HEK293 (cell line): ENCODE results near the gene PTPN11.

Experiments used
- CTCF ChIA-PET: fragments of 350-600 bp; formaldehyde crosslinking; extraction: SDS; loops from one replicate; lab custom pipeline; 2021; ENCODE audit warnings: antibody characterized with exemption; lab: Yijun Ruan, JAX
- POLR2A ChIA-PET: fragments of 300-600 bp; formaldehyde crosslinking; extraction: SDS; loops from one replicate; lab custom pipeline; 2020; ENCODE audit warnings: antibody characterized with exemption, inconsistent platforms; lab: Yijun Ruan, JAX
- H3K27ac ChIP-seq: fragments of 200-500 bp; sonication (Bioruptor generic); 2 replicates; pipeline ENCODE4 v1.5.1; 2014; ENCODE audit warnings: low read depth, low read length, control low read depth, inconsistent platforms; ENCODE audit errors: extremely low read depth
- H3K36me3 ChIP-seq, 2 experiments: fragments of 200-500 bp in 1 of 2; sonication (Bioruptor generic) in 1 of 2; 1 replicate in 1 of 2; 2 replicates in 1 of 2; pipeline ENCODE4 v1.5.1; 2014 to 2017; ENCODE audit warnings: inconsistent platforms in 2 of 2, low read length in 2 of 2; ENCODE audit not compliant: control insufficient read depth in 2 of 2, insufficient read depth in 1 of 2
- H3K4me1 ChIP-seq: fragments of 200-500 bp; sonication (Bioruptor generic); 2 replicates; pipeline ENCODE4 v1.5.1; 2014; ENCODE audit warnings: mild to moderate bottlenecking, low read length, inconsistent platforms; ENCODE audit not compliant: control insufficient read depth, insufficient read depth
- H3K4me3 ChIP-seq: 2 replicates; pipeline ENCODE4 v1.5.1; 2011; ENCODE audit warnings: low read depth, mild to moderate bottlenecking, control low read depth, low read length, moderate library complexity
- H3K9me3 ChIP-seq: fragments of 200-500 bp; sonication (Bioruptor generic); 2 replicates; pipeline ENCODE4 v1.5.1; 2014; ENCODE audit warnings: low read depth, low read length, inconsistent platforms; ENCODE audit not compliant: control insufficient read depth, insufficient read depth
- KLF16 ChIP-seq: fragments of 450-650 bp; formaldehyde crosslinking; IDR thresholded peaks from 2 replicates; pipeline ENCODE4 v1.5.1; 2017; ENCODE audit warnings: missing biosample characterization, missing genetic modification characterization
- REST ChIP-seq: fragments of 450-650 bp; formaldehyde crosslinking; IDR thresholded peaks from 2 replicates; pipeline ENCODE4 v1.5.1; 2016; ENCODE audit warnings: missing biosample characterization, missing genetic modification characterization
- ZBTB11 ChIP-seq: fragments of 450-650 bp; formaldehyde crosslinking; conservative IDR thresholded peaks from 2 replicates; pipeline ENCODE4 v1.5.1; 2016; ENCODE audit warnings: low read depth, missing biosample characterization, missing genetic modification characterization
- ZBTB8A ChIP-seq: fragments of 450-650 bp; formaldehyde crosslinking; IDR thresholded peaks from 2 replicates; pipeline ENCODE4 v1.5.1; 2016; ENCODE audit warnings: missing biosample characterization, missing genetic modification characterization
- ZNF138 ChIP-seq: fragments of 450-650 bp; formaldehyde crosslinking; IDR thresholded peaks from 2 replicates; pipeline ENCODE4 v1.5.1; 2016; ENCODE audit warnings: missing biosample characterization, missing genetic modification characterization, borderline replicate concordance
- ZNF155 ChIP-seq: fragments of 450-650 bp; formaldehyde crosslinking; IDR thresholded peaks from 2 replicates; pipeline ENCODE4 v1.5.1; 2016; ENCODE audit warnings: missing biosample characterization, missing genetic modification characterization
- ZNF19 ChIP-seq: fragments of 450-650 bp; formaldehyde crosslinking; IDR thresholded peaks from 2 replicates; pipeline ENCODE4; 2016; ENCODE audit warnings: missing biosample characterization, missing genetic modification characterization, low read depth
- ZNF266 ChIP-seq: fragments of 450-650 bp; formaldehyde crosslinking; IDR thresholded peaks from 2 replicates; pipeline ENCODE4 v1.5.1; 2016; ENCODE audit warnings: missing biosample characterization, missing genetic modification characterization, low read depth
- ZNF341 ChIP-seq: fragments of 450-650 bp; formaldehyde crosslinking; IDR thresholded peaks from 2 replicates; pipeline ENCODE4; 2016; ENCODE audit warnings: low read depth, missing biosample characterization, missing genetic modification characterization
- ZNF423 ChIP-seq: fragments of 450-650 bp; formaldehyde crosslinking; IDR thresholded peaks from 2 replicates; pipeline ENCODE4 v1.5.1; 2016; ENCODE audit warnings: missing biosample characterization, missing genetic modification characterization
- ZNF654 ChIP-seq: fragments of 450-650 bp; formaldehyde crosslinking; IDR thresholded peaks from 2 replicates; pipeline ENCODE4 v1.5.1; 2016; ENCODE audit warnings: low read depth, missing biosample characterization, missing genetic modification characterization
- ZNF677 ChIP-seq: fragments of 450-650 bp; IDR thresholded peaks from 2 replicates; pipeline ENCODE4 v1.5.0; 2018; ENCODE audit warnings: missing biosample characterization, mild to moderate bottlenecking, missing genetic modification characterization, moderate library complexity
- ZNF792 ChIP-seq: fragments of 450-650 bp; formaldehyde crosslinking; IDR thresholded peaks from 2 replicates; pipeline ENCODE4 v1.5.1; 2016; ENCODE audit warnings: missing biosample characterization, missing genetic modification characterization
- TF ChIP-seq, protein P1 (sequence below): fragments of 450-650 bp; IDR thresholded peaks from 2 replicates; pipeline ENCODE4 v1.5.1; 2018; ENCODE audit warnings: missing biosample characterization, missing genetic modification characterization
- TF ChIP-seq, protein P2 (sequence below): fragments of 450-650 bp; formaldehyde crosslinking; IDR thresholded peaks from 2 replicates; pipeline ENCODE4 v1.5.1; 2016; ENCODE audit warnings: missing biosample characterization, missing genetic modification characterization

The PTPN11 gene

GRCh38 chr12:112503512-112503911 lies 84.8 kb downstream of the PTPN11 start:
- Histone ChIP-seq H3K27ac (no peak overlapping the region), H3K4me1 (no peaks in the 10 kb centered on the region), H3K9me3 (no peaks in the 10 kb centered on the region), H3K4me3 (no peak overlapping the region), H3K36me3 (peaks cover 36 to 75% of the 10 kb centered on the region in 2 experiments; a peak in 2 of 3 replicates)
- ChIA-PET POLR2A (no interaction called here), CTCF (interaction anchor here (0.6 kb wide), 1 partner anchor 30 kb away, joined by 4 read pairs; no protein-coding TSS in a partner anchor)
- TF ChIP-seq ZNF654 (tag by site-specific recombination), result no peak
- TF ChIP-seq KLF16 (tag by site-specific recombination), result no peak
- no peak for TF ChIP-seq ZNF138 (tag by site-specific recombination)
- TF ChIP-seq ZNF423, result no peak

GRCh38 chr12:112506513-112507166 lies 87.9 kb downstream of the PTPN11 start:
- POLR2A ChIA-PET, result no interaction called here
- CTCF ChIA-PET, result no interaction called here

DNA sequence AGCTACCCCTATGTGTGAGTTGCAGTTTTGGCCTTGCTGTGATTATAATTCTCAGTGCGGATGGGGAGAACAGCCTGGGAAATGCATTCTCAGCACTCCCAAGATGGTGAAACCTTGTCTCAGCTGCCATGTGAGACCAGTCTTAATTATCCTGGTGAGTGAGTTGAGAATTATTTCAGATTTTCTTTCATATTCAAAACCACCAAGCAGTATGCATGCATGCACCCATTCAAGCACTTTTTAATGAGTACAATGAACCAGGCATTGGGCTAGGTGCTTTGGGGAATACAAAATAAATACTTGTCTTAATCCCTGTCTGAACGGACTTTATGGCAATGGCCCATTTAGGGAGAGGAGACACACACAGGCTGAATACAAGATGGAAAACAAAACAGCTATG lies 94.7 kb downstream of the PTPN11 start:
- Histone ChIP-seq H3K9me3 (no peaks in the 10 kb centered on the region), H3K4me3 (no peak overlapping the region), H3K27ac (no peak overlapping the region), H3K36me3 (peaks cover 0 to 4% of the 10 kb centered on the region in 2 experiments; a peak in 1 of 3 replicates), H3K4me1 (no peaks in the 10 kb centered on the region)
- ChIA-PET POLR2A (no interaction called here), CTCF (interaction anchor here (0.7 kb wide), 1 partner anchor 95 kb away, joined by 4 read pairs; the partner anchor contains the start of gene PTPN11)
- TF ChIP-seq ZBTB8A (tag by site-specific recombination) (no peak), ZNF155 (tag by site-specific recombination) (no peak), ZNF19 (no peak)

More at GRCh38 chr12:112506513-112507166, 87.9 kb downstream of the PTPN11 start:
- Histone ChIP-seq H3K4me1 (no peaks in the 10 kb centered on the region), H3K4me3 (no peak overlapping the region), H3K9me3 (no peaks in the 10 kb centered on the region), H3K36me3 (peaks cover 29 to 65% of the 10 kb centered on the region in 2 experiments; a peak in 2 of 3 replicates), H3K27ac (no peak overlapping the region)
- TF ChIP-seq ZNF677, result no peak
- no peak for TF ChIP-seq ZNF266 (tag by site-specific recombination)
- TF ChIP-seq, protein P1, sequence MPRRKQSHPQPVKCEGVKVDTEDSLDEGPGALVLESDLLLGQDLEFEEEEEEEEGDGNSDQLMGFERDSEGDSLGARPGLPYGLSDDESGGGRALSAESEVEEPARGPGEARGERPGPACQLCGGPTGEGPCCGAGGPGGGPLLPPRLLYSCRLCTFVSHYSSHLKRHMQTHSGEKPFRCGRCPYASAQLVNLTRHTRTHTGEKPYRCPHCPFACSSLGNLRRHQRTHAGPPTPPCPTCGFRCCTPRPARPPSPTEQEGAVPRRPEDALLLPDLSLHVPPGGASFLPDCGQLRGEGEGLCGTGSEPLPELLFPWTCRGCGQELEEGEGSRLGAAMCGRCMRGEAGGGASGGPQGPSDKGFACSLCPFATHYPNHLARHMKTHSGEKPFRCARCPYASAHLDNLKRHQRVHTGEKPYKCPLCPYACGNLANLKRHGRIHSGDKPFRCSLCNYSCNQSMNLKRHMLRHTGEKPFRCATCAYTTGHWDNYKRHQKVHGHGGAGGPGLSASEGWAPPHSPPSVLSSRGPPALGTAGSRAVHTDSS (tag by site-specific recombination), result peak; percentile 98
- TF ChIP-seq, all 188 proteins: peak for 1

DNA sequence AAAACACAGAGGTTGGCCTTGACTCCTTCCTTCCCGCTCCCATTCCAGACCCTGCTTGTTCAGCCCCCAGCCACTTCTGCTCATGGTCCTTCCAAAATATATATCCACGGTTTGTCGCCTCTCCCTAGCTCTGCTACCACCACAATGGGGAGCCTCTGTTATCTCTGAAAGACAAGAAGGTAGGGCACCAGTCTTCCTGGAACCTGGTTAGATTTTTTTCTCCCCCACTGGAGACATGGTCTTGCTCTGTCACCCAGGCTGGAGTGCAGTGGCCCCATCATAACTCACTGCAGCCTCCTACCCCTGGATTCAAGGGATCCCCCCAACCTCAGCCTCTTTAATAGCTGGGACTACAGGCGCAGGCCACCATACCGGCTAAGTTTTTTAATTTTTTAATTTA lies 95.7 kb downstream of the PTPN11 start:
- no peak overlapping the region for H3K27ac ChIP-seq
- TF ChIP-seq REST (tag by site-specific recombination) (no peak), ZNF341 (no peak), ZBTB11 (tag by site-specific recombination) (no peak), ZNF792 (tag by site-specific recombination) (no peak)
- TF ChIP-seq, protein P2, sequence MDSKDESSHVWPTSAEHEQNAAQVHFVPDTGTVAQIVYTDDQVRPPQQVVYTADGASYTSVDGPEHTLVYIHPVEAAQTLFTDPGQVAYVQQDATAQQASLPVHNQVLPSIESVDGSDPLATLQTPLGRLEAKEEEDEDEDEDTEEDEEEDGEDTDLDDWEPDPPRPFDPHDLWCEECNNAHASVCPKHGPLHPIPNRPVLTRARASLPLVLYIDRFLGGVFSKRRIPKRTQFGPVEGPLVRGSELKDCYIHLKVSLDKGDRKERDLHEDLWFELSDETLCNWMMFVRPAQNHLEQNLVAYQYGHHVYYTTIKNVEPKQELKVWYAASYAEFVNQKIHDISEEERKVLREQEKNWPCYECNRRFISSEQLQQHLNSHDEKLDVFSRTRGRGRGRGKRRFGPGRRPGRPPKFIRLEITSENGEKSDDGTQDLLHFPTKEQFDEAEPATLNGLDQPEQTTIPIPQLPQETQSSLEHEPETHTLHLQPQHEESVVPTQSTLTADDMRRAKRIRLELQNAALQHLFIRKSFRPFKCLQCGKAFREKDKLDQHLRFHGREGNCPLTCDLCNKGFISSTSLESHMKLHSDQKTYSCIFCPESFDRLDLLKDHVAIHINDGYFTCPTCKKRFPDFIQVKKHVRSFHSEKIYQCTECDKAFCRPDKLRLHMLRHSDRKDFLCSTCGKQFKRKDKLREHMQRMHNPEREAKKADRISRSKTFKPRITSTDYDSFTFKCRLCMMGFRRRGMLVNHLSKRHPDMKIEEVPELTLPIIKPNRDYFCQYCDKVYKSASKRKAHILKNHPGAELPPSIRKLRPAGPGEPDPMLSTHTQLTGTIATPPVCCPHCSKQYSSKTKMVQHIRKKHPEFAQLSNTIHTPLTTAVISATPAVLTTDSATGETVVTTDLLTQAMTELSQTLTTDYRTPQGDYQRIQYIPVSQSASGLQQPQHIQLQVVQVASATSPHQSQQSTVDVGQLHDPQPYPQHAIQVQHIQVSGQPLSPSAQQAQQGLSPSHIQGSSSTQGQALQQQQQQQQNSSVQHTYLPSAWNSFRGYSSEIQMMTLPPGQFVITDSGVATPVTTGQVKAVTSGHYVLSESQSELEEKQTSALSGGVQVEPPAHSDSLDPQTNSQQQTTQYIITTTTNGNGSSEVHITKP (tag by site-specific recombination), result no peak
- H3K36me3 ChIP-seq, result peaks cover 0 to 4% of the 10 kb centered on the region in 2 experiments; a peak in 1 of 3 replicates
- ChIA-PET CTCF (no interaction called here), POLR2A (no interaction called here)
- H3K9me3 ChIP-seq, result no peaks in the 10 kb centered on the region
- H3K4me3 ChIP-seq, result no peak overlapping the region
- no peaks in the 10 kb centered on the region for H3K4me1 ChIP-seq
